ENCODE data around the gene SASH3.
A peak's percentile ranks its signal among the peaks of the same experiment; 100 is the strongest.
"Not testable (repeated sequence)": the region's sequence is repeated elsewhere in the genome, so short reads cannot be mapped to it uniquely, and the experiment has no call there.

Gene SASH3

DNA sequence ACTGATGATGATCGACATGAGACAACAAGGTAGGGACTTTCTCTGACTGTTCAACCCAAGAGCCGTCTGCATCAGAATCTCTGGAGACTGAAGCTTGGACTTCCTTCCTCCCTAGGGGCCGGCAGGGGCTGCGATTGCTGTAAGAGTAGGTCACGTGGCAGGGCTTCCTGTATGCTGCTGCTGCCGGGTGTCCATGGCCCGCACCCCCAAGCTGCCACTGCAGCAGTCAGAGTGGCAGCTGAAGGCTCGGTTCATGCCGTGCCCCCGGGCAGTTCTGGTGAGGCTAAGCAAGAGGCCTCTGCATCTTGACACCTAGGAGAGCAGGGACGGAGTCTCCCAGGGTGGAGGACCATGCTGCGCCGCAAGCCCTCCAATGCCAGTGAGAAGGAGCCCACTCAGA, at the start of gene SASH3:
Gene SASH3, plus strand, starts transcription at position 203 of the 400 bp plus-strand sequence. Its CDS starts 149 bp downstream, at position 352.
- DNase-seq (ENCODE audit: low spot score), result peak; percentile 23

DNA sequence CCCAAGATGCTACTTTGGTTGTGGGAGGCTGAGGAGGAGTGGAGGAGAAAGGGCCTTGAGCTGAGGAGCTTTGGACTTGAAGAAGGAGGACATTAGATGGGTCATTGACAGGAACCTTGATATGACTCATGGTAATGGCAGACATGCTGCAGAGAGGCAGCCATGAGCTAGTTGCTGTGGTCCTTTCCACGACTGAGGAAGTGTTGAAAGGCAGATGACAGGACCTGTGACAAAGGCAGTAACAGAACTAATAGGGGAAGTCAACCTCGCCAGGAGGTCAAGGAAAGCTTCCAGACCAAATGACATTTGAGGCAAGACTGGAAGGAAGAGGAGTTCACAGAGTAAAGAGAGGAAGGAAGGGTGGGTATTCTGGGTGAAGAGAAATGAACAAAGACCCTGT, 48.5 kb upstream of the SASH3 start:
- no peak for DNase-seq (ENCODE audit: low spot score)

DNA sequence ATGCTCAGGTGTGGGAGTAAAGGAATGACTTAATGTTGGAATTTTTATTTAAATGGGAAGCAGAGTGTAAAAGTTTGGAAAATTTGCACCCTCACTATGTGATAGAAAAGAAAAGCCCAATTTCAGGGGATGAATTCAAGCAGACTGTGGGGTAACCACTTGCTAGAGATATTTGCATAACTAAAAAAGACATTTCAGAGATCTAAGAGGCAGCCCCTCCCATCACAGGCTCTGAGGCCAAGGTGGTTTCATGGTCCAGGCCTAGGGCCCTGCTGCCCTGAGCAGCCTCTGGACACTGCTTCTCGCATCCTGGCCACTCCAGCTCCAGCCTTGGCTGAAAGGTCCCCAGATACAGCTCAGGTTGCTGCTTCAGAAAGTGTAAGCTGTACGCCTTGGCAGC, 46.9 kb upstream of the SASH3 start:
- no peak for DNase-seq (ENCODE audit: low spot score)

DNA sequence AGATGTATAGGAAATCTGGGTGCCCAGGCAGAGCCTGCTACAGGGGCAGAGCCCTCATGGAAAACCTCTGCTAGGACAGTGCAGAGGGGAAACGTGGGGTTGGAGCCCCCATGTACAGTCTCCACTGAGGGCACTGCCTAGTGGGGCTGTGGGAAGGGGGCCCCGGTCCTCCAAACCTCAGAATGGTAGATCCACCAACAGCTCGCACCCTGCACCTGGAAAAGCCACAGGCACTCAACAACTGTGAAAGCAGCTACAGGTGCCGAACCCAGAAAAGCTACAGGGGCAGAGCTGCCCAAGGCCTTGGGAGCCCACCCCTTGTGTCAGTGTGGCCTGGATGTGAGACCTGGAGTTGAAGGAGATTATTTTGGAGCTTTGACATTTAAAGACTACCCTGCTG, 46.4 kb upstream of the SASH3 start:
- no peak for DNase-seq (ENCODE audit: low spot score)

DNA sequence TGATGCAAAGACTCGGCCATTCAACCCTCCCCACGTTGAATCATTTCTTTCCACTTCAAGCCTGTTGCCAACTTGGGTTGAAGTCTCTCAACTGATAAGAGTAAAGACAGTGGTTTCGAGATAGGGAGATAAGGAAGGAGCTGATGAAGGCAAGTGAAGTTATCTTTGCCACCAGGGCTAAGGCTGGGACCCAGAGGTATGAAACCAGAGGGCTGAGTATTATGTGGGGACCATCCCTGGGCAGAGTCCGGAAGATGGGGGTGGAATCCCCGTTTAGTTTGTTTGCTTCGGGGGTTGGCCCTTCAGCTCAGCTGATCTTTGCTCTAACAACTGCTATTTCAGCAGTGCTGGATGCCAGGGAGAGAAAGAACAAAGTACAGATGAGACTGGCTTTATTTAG, 43.3 kb upstream of the SASH3 start:
- no peak for DNase-seq (ENCODE audit: low spot score)

DNA sequence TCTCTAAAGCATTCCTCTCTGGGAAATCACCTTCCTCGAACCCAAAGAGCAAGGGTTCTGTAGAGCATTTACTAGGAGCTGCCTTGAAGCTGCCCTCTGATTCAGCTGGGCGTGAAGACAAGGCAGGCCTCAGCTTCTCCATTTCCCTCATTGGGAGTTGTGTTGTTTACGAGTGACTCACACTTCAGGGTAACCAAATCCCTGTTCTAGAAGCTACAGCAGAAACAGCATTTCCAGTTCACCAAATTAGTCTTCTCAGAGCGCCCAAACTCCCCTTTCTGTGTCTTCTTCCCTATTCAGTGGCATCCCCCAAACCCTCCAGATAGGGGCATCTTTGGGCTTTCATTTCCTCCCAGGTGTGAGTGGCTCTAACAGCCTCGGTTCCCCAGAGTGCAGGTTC, 41.8 kb upstream of the SASH3 start:
- no peak for DNase-seq (ENCODE audit: low spot score)

DNA sequence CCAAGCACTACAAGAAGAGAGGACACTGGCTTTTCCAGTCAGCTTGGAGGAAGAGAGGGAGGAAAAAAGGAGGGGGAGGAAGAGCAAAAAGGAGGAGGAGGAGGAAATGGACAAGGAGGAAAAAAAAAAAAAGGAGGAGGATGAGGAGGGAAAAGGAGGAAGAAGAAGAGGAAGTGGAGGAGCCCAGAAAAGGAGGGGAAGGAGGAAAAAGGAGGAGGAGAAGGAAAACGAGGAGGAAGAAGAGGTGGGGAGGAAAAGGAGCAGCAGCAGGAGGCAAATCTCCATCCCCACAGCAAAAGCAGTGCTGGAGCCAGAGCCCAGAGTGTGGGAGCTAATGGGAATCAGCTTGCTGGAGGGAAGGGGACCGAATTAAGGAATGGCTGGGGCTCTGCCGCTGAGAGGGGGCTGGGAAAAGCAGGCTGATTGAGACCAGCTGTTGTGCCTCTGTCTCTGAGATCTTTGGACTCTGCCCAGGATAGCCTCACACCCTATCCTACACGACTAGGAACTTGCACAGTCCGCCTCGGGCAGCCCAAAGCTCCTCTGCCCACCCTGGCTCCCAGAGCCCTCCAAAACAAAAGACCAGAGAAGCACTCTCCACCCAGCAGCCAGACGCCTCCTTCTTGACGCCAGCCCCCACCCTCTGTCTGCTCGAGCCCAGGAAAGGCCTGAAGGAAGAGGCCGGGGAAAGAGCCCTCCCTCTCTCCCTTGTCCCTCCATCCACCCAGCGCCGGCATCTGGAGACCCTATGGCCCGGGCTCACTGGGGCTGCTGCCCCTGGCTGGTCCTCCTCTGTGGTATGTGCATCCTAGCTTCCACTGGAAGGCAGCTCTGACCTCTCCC, 41.1 kb upstream of the SASH3 start, which contains the start of gene XPNPEP2:
Gene XPNPEP2, plus strand, starts transcription at position 514 of the 843 bp plus-strand sequence. Its CDS starts 235 bp downstream, at position 749.
- DNase-seq (ENCODE audit: low spot score), result no peak

DNA sequence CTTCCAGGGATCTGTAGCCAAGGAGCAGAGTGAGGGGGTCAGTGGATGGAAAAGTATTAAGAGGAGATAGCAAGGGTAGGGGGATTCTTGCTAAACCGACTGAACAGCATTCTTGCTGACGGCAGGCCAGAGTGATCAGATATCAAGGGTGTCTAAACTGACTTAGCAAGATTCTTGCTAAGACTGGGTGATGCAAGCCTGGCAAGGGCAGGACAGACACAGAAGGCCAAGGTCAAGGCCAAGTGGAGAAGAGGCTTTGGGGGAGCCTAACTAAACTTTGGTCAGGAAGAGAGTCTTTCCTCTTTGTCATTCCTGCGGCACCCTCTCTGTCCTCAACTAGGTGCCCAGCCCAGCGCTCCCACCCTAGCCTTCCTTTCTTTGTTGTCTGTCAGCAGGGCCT, 40.2 kb upstream of the SASH3 start:
- no peak for DNase-seq (ENCODE audit: low spot score)

DNA sequence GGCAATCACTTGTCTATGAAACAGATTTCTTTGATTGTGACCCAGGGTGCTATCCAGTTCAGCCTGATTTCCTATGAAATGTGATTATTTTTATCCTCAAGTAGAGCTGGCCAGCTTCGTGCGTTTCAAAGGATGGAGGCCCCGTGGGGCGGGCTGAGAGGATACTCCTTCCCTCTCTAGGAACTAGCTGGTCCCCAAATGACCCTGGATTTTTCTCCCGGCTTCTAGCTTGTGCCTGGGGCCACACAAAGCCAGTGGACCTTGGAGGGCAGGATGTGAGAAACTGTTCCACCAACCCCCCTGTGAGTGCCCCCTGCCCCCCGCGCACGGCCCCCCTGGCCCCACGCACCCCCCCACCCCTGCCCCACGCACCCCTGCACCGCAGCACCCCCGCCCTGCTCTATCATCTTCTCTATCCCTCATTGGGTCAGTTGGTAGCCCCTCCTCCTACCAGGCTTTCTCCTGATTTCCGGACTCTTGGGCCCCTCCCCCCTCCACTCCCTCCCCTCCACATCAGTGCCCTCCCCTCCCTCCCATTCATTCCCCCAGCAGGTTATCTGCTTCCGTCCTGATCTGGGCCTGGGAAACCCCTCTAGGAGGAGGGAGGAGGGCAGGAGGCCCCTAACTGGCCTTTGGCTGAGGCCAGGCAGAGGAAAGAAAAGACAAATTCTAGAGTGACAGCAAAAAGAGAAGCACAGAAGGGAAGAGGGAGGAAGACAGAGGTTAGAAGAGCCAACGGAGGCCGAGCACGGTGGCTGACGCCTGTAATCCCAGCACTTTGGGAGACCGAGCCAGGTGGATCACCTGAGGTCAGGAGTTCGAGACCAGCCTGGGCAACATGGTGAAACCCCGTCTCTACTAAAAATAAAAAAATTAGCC, 37.6 kb upstream of the SASH3 start:
- no peak for DNase-seq (ENCODE audit: low spot score)

DNA sequence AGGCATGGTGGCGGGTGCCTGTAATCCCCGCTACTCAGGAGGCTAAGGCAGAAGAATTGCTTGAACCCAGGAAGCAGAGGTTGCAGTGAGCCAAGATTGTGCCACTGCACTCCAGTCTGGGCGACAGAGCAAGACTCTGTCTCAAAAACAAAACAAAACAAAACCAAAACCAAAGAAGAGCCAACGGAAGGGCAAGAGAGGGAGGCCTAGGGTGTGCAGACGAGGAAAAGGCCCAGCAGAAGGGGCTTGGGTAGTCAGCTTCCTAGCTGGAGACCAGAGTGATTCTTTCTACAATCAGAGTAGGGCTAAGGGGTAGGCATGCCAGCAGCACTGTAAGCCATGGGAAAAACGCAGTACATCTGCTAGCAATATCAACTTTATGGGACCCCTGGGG, 37.0 kb upstream of the SASH3 start:
- not testable (repeated sequence) for DNase-seq (ENCODE audit: low spot score)

DNA sequence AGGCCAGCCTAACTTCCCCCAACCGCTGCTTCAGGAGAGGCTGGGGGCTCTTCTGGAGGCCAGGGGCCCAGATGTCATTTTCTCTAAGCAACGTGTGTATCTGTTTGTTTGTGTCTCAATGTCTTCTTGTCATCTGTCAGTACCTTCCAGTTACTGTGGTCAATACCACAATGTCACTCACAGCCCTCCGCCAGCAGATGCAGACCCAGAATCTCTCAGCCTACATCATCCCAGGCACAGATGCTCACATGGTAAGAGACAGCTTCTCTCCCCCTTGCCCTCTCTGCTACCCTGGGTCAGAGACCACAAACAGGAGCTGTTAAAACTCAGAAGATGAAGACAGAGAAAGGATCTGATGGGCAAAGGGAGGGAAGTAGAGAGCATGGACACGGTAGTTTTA, 35.9 kb upstream of the SASH3 start:
- DNase-seq (ENCODE audit: low spot score), result no peak

DNA sequence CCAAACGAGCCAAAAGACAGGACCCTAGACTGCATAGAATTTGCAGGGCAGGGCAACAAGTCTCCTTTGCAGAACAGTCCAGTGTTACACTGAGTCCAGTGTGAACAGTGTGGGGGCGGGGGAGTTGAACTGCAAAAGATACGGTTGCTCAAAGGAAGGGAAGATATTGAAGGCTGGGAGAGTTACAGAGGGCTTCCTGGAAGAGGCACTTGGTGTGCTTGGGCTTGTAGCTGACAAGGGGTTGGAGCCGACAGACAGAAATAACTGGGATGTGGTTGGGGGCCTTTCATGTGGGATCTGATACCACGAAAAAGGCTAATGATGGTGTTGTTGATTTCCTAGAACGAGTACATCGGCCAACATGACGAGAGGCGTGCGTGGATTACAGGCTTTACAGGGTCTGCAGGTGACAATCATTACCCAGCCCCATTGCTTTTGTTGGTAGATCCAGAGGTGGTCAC, 34.9 kb upstream of the SASH3 start:
- no peak for DNase-seq (ENCODE audit: low spot score)

DNA sequence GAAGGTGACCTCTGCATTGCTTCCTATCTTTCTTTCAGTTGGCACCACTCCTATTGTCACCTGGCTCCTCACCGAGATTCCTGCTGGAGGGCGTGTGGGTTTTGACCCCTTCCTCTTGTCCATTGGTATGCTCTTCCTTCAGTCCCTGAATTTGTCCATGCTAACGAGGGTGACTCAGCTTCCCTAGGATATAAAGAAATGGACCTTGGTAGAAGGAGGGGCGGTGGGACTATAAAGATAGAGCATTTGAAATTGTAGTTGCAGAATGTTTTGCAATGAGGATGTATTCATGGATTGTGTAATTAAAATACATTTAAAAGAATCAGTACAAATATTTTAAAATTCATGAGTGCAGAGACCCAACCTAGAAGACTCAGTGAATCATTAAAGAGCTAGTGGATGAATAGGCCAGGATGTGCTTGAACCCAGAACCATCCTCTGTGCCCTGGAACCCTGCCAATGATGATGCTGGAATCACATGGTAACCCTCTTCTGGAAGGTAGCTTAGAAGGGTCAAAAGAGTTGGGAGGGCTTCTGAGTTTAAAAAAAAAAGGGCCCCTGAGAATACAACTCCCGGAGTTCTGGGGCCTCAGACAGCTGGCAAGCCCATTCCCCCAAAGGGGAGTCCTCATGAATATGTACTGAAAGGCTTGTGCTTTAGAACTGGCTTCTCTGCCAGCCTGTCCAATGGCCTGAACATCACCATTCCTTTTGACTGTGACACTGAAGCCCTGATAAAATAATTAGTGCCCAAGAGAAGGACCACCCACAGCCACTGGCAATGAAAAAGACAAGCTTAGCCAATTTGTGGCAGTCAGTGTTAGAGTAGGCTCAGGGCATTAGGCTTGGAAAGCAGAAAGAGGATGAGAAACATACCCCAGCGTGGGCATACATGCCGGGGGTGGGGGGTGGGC, 32.9 kb upstream of the SASH3 start:
- DNase-seq (ENCODE audit: low spot score), result no peak

DNA sequence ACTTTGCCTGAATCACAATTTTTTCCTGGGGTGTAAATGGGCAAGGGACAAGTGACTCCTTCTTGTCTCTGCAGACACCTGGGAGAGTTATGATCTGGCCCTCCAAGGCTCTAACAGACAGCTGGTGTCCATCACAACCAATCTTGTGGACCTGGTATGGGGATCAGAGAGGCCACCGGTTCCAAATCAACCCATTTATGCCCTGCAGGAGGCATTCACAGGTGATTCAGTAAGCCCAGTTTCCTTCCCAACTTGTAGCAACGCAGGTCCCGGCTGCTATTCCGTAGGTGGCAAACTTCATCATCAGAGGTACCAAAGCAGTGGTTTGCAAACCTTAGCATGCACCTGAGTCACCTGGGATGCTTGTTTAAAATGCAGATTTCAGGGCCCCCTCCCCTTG, 32.2 kb upstream of the SASH3 start:
- DNase-seq (ENCODE audit: low spot score), result no peak

DNA sequence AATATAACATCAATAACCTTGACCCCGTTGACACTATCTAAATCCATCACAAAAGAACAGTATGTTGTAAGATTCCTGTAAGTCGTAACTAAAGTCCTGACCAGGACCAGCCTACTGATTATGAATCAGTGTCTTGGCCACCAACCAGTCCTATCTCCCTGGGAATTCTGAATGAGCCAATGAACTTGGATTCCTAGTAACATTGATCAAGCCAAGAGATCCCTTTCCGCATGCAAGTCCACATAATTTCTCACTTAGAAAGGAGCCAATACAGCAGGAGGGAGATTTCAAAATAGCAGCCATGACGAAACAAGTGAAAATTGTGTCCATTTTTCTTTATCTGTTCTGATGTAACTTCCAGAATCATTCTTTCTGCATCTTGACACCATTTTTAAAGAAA, 31.4 kb upstream of the SASH3 start:
- DNase-seq (ENCODE audit: low spot score), result no peak

DNA sequence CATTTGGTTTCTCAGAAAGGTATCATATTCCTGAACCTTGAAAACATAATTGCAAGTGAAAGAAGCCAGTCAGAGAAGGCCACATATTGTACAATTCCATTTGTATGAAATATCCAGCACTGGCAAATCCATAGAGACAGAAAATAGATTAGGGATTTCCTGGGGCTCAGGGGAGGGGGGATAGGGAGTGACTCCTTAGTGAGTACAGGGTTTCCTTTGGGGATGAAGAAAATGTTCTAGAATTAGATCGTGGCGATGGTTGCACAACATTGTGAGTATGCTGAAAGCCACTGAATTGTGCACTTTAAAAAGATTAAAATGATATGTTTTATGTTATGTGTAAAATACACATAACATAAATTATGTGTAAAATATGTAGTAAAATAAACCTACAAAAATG, 30.7 kb upstream of the SASH3 start:
- no peak for DNase-seq (ENCODE audit: low spot score)

DNA sequence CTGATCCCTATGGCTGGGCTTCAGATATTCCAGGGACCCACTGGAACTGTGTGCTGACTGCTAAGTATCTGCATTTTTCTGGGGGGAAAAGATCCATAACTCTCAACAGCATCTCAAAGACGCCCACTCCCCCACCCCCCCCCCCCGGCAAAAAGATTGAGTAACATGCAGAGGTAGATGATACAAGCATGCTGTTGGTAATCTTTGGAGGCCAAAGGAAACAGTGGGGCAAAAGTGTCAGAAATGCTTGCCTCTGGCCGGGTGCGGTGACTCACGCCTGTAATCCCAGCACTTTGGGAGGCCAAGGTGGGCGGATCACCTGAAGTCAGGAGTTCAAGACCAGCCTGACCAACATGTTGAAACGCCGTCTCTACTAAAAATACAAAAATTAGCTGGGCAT, 28.8 kb upstream of the SASH3 start:
- DNase-seq (ENCODE audit: low spot score), result no peak

DNA sequence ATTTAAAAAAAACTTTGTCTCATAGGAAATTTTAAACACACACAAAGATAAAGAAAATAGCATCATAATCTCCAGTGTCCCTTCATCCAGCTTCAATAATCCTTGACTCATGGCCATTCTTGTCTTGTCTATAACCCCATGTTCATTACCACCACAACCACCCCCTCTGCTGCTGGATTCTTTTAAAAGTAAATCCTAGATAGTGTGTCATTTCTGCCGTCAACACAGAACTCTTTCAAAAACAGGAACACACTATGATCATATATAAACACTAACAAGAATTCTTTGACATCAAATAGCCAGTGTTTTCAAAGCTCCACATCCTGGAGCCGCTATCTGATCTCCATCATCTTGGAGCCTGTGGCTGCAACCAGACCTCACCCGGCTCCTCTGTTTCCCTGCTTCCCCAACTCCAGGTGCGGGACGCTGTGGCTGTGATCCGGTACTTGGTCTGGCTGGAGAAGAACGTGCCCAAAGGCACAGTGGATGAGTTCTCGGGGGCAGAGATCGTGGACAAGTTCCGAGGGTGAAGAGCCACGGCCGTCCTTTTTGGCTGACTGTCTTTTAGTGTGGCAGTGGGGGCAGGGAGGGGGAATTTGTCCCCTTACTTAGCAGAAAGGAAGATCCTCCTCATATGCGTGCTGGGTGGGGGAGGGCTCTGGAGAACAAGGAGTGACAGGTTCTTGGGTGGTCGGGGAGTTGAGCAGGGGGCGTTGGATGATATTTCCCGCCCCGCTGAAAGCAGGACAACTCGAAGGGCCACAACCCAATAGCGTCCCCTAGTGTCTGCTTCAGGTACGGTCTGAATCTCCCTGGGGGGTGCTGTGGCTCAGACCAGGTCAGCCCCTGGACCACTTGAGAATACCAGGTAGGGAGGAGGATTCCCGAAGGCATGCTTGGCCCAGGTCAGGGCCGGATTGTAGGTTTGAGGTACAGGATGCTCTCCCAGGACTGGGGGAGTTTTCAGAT, 25.4 kb upstream of the SASH3 start:
- DNase-seq (ENCODE audit: low spot score), result no peak

DNA sequence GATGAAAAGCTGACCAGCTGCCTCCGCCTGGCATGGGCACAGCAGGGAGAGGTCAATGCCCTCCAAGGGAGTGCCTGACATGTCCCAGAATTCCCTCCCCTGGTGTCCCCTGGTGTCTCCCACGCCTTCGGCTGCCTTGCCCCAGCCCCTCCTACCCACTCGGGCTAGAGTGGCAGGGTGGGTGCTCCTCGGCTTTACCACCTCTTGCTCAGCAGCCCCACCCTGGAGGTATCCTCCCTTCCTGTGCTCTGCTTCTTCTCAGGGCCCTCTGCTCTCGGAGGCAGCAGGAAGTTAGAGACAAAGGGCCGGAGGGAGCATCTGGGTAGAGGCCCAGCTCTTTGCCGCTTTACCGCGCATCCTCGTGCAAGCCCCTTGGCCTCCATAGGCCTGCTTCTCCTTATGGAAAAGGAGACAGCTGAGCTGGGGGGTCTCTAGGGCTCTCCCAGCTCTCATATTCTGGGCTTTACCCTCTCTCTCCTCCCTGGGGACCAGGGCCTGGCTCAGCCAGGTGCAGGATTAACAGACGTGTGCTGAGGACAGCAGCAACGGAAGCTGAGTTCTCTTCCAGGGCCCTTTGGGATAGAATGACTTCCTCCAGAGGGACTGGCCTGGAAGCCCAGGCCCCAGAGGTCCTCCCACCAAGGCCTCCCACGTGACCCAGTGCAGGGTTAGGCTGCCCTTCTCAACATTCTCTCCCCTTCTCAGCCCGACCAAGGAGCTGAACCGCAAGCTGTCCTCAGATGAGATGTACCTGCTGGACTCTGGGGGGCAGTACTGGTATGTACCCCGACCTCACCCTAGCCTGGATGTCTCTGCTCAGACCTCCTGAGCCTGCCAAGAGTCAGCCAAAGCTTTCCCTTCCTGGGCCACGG, 23.7 kb upstream of the SASH3 start:
- no peak for DNase-seq (ENCODE audit: low spot score)

Measured in globus pallidus (tissue), 1 donor.